Stimulated activated CD4-positive, alpha-beta T cell treated with anti-CD3 and anti-CD28 coated beads, Interleukin-2, amount 100 ng/mL, for 48 hours (primary cell): Measurements from ENCODE around the gene ARFGAP2.
A peak's percentile ranks its signal among the peaks of the same experiment; 100 is the strongest.

Experiments used
- DNase-seq, 2 donors: peaks; one replicate each; pipeline ENCODE4 v3.0.0-alpha.2; 2020

Gene ARFGAP2

GRCh38 chr11:47186700-47187695 is 10.3 kb upstream of the ARFGAP2 start:
- peak; percentile 34 to 37 for DNase-seq

- peak in 1 of 2 donors; percentile 31 for DNase-seq
Observed at GRCh38 chr11:47186076-47186699, 9.5 kb upstream of the ARFGAP2 start, which contains the start of gene PACSIN3. Gene PACSIN3, minus strand, starts transcription at chr11:47186434. Its CDS starts 3,707 bp downstream, at chr11:47182727.

- DNase-seq = no peak
Observed at GRCh38 chr11:47185305-47186075, 8.8 kb upstream of the ARFGAP2 start.

GRCh38 chr11:47184711-47185304 is 8.1 kb upstream of the ARFGAP2 start:
- DNase-seq = no peak

- no peak for DNase-seq
Observed at GRCh38 chr11:47183969-47184368, 7.3 kb upstream of the ARFGAP2 start.

- no peak for DNase-seq
Observed at GRCh38 chr11:47183031-47183856, 6.6 kb upstream of the ARFGAP2 start.

GRCh38 chr11:47182380-47182779 is 5.7 kb upstream of the ARFGAP2 start:
- DNase-seq = no peak

- DNase-seq = no peak
Observed at GRCh38 chr11:47181271-47181670, 4.6 kb upstream of the ARFGAP2 start.

- no peak for DNase-seq
Observed at GRCh38 chr11:47180006-47180787, 3.5 kb upstream of the ARFGAP2 start.

- no peak for DNase-seq
Observed at GRCh38 chr11:47179655-47179991, 2.9 kb upstream of the ARFGAP2 start.

- DNase-seq = no peak
Observed at GRCh38 chr11:47178737-47179654, 2.3 kb upstream of the ARFGAP2 start.

- no peak for DNase-seq
Observed at GRCh38 chr11:47178316-47178715, 1.6 kb upstream of the ARFGAP2 start.

GRCh38 chr11:47177846-47178245 is 1.2 kb upstream of the ARFGAP2 start:
- no peak for DNase-seq

GRCh38 chr11:47177229-47177845 is 658 bp upstream of the ARFGAP2 start:
- DNase-seq = peak; percentile 51 to 54

- no peak for DNase-seq
Observed at GRCh38 chr11:47175746-47176327, 842 bp downstream of the ARFGAP2 start.

GRCh38 chr11:47172740-47173336 is 3.8 kb downstream of the ARFGAP2 start:
- no peak for DNase-seq

- DNase-seq = no peak
Observed at GRCh38 chr11:47171856-47172255, 4.8 kb downstream of the ARFGAP2 start.

GRCh38 chr11:47171061-47171838 is 5.4 kb downstream of the ARFGAP2 start:
- DNase-seq = no peak
